T-helper 2 cell (primary cell): ENCODE data around the gene MORC1.
"Not testable (repeated sequence)": the region's sequence is repeated elsewhere in the genome, so short reads cannot be mapped to it uniquely, and the experiment has no call there.

ENCODE experiments used
- DNase-seq, 5 experiments: peaks; one replicate each; pipeline versions ENCODE4 v3.0.0 to v3.0.0-alpha.2; 2012 to 2022
- total RNA-seq, 2 donors: gene quantifications; one replicate each; lab custom pipeline; 2026; lab: John Stamatoyannopoulos, UW

Gene MORC1, protein sequence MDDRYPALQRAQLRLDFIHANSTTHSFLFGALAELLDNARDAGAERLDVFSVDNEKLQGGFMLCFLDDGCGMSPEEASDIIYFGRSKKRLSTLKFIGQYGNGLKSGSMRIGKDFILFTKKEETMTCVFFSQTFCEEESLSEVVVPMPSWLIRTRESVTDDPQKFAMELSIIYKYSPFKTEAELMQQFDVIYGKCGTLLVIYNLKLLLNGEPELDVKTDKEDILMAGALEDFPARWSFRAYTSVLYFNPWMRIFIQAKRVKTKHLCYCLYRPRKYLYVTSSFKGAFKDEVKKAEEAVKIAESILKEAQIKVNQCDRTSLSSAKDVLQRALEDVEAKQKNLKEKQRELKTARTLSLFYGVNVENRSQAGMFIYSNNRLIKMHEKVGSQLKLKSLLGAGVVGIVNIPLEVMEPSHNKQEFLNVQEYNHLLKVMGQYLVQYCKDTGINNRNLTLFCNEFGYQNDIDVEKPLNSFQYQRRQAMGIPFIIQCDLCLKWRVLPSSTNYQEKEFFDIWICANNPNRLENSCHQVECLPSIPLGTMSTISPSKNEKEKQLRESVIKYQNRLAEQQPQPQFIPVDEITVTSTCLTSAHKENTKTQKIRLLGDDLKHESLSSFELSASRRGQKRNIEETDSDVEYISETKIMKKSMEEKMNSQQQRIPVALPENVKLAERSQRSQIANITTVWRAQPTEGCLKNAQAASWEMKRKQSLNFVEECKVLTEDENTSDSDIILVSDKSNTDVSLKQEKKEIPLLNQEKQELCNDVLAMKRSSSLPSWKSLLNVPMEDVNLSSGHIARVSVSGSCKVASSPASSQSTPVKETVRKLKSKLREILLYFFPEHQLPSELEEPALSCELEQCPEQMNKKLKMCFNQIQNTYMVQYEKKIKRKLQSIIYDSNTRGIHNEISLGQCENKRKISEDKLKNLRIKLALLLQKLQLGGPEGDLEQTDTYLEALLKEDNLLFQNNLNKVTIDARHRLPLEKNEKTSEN
- 0 reads per million in 2 donors for total RNA-seq

DNA sequence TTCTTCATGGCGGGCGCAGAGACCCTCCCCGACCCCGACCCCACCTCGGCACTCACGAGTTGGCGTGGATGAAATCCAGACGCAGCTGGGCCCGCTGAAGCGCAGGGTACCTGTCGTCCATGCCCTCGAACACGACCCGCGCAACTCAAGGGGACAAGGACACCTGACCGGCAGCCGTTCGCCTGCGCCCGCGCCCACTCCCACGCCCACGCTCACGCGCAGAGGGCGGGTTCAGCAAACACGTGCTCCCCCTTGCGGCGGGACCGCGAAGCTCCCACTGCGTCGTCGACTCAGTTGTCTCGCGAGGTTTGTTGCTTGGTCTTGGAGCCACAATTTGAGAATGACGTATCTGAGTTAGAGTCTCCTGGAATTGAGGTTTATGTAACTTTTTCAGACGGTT is at the start of gene MORC1:
TSS of gene MORC1 (minus strand) at position 196 of the 400 bp plus-strand sequence. CDS start at position 121, 75 bp downstream.
- no peak for DNase-seq

DNA sequence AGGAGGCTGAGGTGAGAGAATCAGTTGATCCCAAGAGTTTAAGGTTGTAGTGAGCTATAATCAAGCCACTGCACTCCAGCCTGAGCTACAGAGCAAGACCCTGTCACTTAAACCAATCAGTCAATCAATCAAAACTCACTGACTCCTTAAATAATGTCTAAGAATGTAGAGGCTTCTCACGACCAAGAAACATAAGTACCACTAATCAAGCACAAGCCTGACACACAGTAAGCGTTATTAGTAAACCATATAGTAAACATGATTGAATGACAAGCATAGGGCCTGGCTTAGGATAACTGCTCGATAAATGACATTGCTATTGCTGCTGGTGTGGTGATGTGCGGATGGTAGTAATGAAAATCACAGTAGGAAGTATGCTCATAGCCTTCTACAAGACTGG is 48.0 kb upstream of the MORC1 start:
- no peak for DNase-seq

DNA sequence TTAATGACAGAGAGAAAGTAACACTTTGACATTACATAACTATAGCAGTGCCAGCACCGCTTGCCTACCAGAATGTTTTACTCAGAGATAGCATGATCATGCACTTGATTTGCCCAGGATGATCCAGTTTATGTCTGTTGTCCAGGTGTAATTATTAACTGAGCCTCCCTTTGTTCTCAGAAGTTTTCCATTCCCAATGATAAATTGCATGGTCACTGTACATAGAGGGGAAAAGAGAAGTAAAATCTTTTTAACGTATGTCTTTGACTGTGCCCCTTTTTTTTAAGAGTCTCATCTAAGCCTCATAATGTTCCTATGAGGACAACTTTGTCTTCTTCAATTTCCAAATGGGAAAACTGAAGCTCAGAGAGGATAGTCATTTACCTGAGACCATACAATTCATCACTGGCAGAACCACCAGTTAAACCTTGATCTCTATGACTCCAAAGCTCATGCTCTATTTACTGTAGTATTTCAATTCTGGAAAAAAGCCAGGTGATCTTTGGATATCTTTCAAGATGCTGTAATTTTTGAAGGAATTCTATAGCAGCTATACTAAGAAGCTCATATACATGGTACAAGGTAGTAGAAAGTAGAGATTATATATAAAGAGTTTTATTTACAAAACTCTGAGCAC is 43.7 kb upstream of the MORC1 start:
- no peak for DNase-seq

DNA sequence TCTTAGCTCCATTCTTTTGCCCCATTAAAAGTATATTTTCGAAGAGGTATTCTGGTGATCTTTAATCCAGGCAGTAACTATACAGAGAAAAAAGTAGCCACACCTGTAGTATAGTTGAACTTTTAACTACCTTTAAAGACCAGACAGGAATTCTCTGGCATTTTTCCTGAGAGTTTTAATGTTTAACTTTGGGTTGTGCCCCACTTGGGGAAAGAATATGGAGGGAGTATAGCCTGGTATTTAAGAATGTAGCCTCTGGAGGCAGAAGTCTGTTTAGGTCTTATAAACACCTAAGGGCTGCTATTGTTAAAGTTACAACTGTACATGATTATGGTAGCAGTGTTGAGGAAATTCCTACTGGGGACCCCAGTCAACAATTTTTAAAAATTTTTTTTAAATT is 37.9 kb upstream of the MORC1 start:
- no peak for DNase-seq

DNA sequence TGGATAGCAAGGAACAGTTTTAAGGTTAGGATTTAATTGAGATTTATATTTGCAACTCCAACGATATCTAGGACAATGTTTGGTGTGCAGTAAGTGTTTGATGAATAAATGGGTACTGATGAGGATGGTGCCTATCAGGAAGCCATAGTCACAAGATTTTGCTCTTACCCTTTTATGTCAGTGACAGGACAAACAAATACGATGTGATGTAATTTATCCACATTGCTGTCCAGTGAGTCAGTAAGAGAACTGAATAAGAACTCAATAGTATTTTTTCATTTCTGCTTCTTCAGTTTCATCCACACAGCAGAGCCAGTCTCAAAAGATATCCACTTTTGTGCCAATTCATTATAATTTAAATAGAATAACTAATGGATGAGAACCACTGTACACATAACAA is 37.0 kb upstream of the MORC1 start:
- no peak for DNase-seq

DNA sequence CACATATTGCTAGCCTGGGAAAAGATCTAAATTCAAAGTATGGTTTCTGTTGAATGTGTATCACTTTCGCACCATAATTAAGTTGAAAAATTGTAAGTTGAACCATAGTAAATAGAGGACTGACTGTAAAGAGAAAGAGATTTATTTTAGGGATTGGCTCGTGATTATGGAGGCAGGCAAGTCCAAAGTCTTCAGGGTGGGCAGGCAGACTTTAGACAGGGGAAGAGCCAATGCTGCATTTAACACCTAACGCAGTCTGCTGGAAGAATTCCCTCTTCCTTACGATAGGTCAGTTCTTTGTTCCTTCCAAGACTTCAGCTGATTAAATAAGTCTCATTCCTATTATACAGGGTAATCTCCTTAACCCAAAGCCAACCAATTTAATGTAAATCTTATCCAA is 34.4 kb upstream of the MORC1 start:
- no peak for DNase-seq

DNA sequence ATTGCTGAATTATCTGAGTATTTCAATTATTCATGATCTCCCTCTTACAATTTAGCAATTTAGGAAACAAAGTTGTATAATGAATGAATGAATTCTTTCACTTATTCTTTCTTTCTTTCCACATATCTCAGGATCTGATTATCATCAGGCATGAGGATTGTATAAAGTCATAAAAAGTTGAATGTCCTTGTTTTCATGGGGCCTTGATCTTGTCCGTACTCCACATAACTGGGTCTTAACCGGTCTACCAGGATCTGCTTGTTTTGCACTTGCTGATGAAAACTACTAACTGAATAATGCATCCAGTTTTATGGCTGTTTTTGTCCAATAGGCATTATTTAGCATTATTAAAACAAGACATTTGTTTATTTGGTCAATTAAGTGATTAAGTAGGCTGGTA is 31.1 kb upstream of the MORC1 start:
- no peak for DNase-seq

DNA sequence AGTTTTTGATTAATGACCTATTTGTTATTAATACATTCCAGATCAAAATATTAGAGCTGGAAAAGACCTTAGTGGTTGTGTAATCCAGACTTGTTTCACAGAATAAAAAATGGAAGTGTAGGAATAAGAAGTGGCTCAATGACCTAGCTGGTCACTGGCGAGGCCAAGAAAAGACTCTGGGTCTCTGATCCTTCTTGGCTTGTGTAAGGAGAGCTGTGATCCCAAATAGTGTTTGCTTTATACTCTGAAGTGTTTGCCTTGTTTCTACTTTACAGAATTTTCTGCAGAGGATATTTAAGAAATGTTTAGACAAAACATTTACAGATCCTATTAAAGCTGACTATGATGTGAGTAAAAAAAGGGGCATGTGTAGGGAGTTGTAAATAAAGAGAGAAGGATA is 25.7 kb upstream of the MORC1 start:
- no peak for DNase-seq

DNA sequence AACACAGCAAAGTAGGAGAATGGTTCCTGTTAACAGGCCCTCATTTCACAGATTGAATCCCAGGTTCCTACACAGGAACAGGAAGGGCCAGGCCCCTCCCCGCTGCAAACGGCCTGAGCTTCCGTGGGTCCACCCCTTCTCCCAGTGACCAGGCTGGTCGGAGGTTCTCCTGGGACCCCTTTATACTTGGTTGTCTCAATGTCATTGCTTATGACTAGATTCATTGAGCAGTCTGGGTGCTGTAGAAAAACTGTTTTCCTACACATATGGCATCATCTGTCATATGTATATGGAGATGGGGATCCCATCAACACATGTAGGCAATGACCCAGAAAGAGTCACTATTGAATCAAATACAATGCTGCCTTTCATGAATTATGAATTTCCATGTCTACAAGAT is 22.4 kb upstream of the MORC1 start:
- no peak for DNase-seq

DNA sequence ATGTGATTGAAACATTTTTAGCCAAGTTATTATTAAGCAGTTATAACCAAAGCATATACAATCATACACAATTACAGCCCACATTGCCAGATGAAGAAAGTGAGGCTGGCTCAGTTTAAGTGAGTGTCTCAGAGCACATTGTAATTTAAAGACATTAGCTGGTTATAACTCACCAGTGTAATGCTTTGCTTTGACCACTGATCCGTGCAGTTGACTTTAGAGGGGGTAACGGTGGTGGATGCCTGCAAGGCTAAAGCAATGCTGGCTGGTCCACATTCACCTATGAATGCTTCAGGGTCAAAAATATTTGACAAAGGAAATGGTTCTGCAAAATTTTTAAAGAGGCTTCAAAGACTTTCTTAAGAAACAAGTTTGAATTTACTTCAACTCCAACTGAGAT is 19.8 kb upstream of the MORC1 start:
- no peak for DNase-seq

DNA sequence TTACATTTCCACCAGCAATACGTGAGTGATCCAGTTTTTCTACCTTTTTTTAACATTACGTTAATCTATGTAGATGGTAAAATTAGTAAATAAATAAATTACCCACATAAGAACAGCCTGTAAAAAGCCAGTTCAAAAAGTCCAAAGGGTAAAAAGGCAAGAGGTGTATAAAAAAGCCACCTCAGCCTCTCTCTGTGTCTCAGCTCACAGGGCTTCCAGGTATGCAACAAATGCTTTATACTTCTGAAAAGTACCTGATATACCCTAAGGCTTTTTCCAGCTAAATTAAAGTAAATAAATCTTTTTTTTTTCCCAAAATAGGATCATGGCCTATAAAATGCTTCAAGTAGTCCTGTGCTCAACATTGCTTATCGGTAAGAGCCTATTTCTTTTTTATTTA is 18.6 kb upstream of the MORC1 start, which contains the start of gene C3orf85:
TSS of gene C3orf85 (plus strand) at position 197 of the 400 bp plus-strand sequence. CDS start at position 326, 129 bp downstream.
- DNase-seq: no peak

DNA sequence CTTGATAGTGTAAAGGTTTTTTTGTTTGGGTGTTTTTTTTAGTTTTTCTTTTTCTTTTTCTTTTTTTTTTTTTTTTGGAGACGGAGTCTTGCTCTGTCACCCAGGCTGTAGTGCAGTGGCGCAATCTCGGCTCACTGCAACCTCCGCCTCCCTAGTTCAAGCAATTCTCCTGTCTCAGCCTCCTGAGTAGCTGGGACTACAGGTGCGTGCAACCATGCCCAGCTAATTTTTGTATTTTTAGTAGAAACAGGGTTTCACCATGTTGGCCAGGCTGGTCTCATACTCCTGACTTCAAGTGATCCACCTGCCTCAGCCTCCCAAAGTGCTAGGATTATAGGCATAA is 15.5 kb upstream of the MORC1 start:
- DNase-seq: not testable (repeated sequence)

DNA sequence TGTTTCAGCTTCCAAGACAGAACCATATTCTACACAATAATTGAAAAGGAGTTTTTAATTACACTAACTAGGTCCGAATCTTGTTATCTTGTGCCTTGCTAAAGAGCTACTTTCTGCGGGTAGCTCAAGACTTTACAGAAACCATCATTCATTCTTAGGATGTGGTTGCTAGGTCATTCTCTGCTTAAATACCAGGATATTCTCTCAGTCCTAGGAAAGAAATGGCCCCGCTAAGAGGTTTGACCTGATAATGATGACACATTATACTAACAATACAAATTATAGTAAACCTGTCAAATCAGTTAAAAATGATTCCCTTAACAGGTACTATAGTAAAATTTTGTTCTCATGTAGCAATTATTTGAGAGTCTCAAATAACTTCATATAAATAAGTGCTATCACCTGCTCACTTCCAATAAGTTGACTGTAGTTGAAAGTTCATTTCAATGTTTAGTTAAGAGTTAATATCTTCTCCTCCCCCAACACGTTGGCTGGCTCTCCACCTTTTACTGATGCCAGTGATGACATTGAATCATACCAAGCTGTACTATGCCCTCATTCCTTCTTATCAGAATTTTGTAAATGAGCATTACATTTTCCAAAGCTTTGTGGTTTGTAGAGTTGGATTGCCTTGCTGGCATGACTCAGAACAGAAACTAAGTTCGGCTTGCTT is 15.0 kb upstream of the MORC1 start:
- no peak for DNase-seq

DNA sequence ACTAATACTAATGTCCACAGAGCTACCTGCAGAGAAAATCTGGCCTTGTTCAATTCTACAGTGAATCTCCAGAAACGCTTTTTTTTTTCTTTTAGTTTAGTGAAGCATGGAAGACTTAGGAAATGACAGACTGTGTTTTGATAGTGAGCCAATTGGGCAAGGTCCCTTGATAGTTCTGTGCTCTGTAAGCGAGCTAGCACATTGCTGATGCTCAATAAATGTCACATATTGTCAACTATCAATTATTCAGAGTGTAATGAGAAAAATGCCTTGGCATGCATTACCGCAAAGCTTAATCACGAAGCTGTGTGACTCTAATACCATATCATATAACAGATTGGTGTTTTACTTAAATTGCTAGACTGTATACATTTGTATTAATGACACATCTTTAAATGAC is 13.3 kb upstream of the MORC1 start:
- DNase-seq: no peak

DNA sequence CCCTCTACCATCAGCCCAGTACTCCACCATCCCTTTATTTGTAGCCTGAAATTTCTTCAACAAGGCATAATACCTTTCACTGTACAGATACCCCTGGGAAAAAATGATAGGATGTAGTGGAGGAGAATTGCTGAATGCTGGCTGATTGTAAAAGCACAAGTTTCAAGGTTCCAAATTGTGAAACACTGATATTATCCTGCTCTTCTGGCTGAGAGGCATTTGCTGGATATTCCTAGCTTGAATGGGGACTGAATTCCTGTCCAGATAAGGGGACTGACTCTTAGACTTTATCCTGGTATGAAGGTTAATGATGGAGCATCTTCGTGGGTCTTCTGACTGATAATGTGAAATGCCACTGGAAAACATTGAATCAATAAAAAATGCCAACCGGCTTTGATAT is 9.6 kb upstream of the MORC1 start:
- DNase-seq: no peak

DNA sequence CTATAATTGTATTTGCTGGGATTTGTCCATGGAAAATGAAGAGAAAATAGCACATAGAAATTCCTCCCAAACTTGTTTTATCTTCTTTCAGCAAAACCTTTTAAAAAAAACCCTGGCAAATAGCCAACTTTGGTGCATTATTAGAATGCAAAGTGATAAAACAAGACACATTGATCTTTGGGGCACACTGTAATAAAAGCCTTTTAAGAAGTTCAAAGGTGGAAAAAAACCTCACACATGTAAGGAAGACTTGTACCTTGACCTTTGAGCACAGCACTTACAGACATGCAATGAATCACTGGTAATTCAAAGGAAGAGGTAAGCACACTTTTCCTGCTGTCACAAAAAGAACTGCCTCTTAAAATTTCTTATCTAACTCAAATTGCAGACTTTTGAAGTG is 8.0 kb upstream of the MORC1 start:
- DNase-seq: no peak

DNA sequence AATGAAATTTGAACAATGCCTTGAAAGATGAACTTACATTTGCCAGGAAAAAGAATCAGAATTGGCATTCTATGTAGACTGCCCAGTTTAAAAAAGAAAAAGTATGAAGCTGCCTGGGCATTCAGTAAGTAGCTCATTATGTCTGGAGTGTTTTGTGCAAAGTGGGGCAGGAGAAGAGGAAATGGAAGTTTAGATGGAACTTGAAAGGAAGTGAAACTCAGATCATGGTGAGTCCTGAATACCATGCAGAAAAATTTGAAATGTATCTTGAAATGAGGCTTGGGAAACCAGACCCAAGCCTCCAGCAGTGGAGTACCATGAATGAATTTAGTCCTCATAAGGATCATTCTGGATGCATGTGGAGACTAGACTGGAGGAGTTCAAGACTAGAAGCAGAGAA is 4.8 kb upstream of the MORC1 start:
- DNase-seq: no peak

DNA sequence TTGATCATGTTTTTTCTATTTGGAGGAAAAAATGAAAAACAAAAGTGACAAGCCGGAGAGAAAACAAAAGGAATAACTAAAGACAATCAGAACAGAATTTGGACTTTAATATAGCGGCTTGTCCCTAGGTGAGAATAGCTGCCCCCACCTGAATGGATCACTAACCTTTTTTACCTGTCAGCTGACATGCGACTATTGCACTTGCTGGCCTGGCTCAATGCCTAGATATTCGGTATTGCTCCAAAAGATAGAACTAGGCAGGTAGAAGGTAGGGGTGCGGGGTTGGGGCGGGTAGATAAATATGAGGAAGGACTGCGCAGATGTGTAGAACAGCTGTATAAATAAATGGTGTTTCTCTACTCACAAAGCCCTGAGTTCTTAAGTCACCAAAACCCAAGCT is 650 bp upstream of the MORC1 start:
- DNase-seq: no peak

DNA sequence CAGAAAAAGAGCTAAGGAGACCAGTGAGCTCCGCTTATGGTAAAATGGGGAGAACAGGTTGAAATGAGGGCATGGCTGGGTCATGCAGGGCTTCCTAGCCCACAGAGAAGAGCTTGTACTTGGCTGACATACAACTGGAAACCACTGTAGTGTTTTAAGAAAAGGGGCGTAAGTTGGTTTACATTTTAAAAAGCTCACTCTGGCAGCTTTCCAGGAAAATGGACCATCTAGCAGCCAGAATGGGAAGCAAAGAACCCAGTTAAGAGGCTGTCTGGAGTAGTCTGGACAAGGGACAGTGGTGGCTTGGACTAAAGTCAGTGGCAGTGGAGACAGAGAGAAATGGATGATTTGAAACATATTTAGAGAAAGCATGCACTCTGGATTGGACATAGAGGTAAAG is 1.9 kb downstream of the MORC1 start:
- DNase-seq: no peak

DNA sequence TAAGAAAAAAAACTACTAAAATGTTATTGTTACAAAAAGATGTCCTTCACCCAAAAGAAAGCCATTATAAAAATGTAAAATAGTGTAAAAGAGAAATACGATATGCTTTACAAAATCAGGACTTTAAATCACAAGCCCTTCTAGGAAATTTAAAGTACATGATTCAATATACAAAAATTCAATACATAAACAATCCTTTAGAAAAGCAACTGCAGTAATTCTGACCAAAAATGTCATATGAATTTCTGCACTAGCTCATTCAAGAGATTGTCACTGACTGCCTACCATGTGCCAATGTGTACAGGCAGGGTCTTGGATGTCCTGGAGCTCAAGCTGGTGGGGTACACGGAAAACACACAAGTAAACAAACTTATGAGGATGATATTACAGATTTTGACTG is 2.5 kb downstream of the MORC1 start:
- no peak for DNase-seq

DNA sequence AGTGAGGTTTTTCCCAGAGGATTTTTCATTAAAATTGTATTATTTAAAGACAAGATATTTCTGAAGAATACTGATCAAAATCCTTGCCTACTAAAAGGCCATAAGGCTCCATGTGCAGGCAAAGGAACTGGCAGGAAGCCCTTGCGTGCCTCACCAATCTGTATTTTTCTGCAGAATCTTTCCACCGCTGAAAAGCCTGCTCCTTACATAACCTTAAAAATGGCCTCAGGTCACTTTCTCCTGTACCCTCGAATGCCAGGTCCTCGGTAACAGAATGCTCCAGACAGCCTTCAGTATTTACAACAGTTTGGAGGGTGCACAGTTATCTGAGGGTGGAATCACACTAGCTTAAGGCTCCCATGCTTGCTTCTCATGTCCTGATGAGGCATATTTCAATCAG is 3.2 kb downstream of the MORC1 start:
- no peak for DNase-seq

DNA sequence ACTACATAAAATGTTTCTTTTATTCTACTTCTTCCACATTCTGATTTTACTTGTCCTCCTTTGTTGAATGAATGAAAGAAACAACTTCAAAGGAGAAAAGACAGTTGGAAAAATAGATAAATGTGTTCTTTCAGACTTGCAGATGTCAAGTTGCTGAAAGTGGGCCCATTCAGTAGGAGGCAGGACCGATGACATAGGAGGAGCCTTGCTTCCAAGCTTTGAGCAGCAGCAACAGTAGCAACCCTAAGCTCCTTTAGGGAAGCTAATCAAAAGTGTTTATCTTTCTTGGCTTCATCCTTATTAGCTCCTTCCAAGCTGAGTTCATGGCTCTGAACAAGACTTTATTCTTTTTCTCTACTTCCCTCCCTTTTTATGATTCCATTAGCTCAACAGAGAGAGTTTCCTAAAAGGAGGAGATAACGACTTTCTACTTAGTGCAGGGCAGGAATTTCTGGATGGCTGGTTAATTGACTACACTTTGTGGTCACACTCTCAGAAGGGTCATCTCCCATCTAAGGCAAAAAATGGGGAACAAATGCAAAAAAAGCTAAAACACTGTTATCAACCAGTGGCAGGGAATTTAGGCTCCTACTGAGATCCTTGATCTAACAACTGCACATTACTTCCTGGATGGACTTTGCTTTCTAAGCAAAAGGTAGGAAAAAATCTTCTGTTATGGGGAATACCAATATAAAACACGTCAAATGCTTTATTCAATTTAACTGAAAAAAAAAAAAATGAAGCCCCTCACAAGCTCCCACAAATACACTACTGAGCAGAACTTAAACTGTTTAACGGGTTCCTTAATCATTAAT is 4.8 kb downstream of the MORC1 start:
- DNase-seq: no peak
